ENCODE measurements around the gene CSRNP3.

GRCh38 chr2:165582863-165583506, 113.5 kb downstream of the CSRNP3 start:
- TF ChIP-seq, protein P1, sequence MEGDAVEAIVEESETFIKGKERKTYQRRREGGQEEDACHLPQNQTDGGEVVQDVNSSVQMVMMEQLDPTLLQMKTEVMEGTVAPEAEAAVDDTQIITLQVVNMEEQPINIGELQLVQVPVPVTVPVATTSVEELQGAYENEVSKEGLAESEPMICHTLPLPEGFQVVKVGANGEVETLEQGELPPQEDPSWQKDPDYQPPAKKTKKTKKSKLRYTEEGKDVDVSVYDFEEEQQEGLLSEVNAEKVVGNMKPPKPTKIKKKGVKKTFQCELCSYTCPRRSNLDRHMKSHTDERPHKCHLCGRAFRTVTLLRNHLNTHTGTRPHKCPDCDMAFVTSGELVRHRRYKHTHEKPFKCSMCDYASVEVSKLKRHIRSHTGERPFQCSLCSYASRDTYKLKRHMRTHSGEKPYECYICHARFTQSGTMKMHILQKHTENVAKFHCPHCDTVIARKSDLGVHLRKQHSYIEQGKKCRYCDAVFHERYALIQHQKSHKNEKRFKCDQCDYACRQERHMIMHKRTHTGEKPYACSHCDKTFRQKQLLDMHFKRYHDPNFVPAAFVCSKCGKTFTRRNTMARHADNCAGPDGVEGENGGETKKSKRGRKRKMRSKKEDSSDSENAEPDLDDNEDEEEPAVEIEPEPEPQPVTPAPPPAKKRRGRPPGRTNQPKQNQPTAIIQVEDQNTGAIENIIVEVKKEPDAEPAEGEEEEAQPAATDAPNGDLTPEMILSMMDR (IDR thresholded peaks at IDR 0.05), result no peak
- TF ChIP-seq POLR2A (IDR thresholded peaks at IDR 0.05), result no peak
